ENCODE data around the gene FBXO42. TPM values are rescaled to one million over a fixed set of nuclear protein-coding genes. Genes with fewer than 3 reads are reported as not detected.
A peak's percentile ranks its signal among the peaks of the same experiment; 100 is the strongest.

Gene FBXO42
- total RNA-seq, 4 donors from 2014 or later, result 24.3 to 41.9 (median 31.9) TPM

DNA sequence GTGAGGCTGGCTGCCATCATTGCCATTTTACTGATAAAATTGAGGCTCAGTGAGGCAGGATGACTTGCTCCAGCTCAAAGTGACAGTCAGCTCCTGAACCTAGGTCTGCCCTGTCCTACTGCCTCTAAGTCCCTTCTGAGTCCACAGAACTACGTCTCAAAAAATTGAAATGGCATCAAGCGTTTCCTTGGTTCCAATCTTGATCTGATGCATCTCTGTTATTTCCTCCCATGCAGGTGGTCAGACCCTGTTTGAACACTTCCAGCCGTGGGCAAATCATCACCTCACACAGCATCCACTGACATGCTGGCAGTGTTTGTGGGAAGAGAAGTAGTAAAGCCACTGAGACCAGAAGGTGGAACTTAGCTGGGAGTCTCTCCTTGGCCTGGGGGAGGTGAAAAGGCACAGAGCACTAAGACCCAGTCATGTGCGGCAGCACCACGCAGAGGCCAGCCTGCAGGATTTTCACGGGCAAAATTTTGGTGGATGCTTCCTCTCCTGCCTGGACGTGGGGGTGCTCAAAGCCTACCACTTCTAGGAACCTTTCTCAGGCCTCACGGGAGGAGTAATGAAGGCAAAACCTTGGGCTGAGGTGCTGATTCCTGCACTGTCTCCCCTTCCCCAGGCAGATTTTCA, 107.5 kb downstream of the FBXO42 start:
- peaks cover 3 to 4% of the 10 kb centered on the region in 2 donors for H3K36me3 ChIP-seq
- intact Hi-C loops (cut with DNase I), result loop anchor here (5.0 to 10.0 kb wide), 2 partner anchors 110 to 162 kb away; partner anchors contain the start of gene FBXO42
- no peaks in the 10 kb centered on the region for H3K27me3 ChIP-seq
- no peak for DNase-seq
- no peaks in the 10 kb centered on the region for H3K9me3 ChIP-seq
- 76 to 80% methylated on average over 5 to 8 of the region's 8 CpGs for WGBS, 2 donors
- TF ChIP-seq, protein P1, sequence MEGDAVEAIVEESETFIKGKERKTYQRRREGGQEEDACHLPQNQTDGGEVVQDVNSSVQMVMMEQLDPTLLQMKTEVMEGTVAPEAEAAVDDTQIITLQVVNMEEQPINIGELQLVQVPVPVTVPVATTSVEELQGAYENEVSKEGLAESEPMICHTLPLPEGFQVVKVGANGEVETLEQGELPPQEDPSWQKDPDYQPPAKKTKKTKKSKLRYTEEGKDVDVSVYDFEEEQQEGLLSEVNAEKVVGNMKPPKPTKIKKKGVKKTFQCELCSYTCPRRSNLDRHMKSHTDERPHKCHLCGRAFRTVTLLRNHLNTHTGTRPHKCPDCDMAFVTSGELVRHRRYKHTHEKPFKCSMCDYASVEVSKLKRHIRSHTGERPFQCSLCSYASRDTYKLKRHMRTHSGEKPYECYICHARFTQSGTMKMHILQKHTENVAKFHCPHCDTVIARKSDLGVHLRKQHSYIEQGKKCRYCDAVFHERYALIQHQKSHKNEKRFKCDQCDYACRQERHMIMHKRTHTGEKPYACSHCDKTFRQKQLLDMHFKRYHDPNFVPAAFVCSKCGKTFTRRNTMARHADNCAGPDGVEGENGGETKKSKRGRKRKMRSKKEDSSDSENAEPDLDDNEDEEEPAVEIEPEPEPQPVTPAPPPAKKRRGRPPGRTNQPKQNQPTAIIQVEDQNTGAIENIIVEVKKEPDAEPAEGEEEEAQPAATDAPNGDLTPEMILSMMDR (IDR thresholded peaks at IDR 0.05), result peak in 1 of 6 experiments; percentile 8
- no peak for TF ChIP-seq POLR2A (IDR thresholded peaks at IDR 0.05)
- H3K27ac ChIP-seq, result peak overlapping the region in 1 of 3 donors; percentile 45
- H3K4me3 ChIP-seq (replicated peaks in 1 of 3), result no peak overlapping the region
- H3K4me1 ChIP-seq, result peaks cover 22 to 33% of the 10 kb centered on the region in 2 donors

DNA sequence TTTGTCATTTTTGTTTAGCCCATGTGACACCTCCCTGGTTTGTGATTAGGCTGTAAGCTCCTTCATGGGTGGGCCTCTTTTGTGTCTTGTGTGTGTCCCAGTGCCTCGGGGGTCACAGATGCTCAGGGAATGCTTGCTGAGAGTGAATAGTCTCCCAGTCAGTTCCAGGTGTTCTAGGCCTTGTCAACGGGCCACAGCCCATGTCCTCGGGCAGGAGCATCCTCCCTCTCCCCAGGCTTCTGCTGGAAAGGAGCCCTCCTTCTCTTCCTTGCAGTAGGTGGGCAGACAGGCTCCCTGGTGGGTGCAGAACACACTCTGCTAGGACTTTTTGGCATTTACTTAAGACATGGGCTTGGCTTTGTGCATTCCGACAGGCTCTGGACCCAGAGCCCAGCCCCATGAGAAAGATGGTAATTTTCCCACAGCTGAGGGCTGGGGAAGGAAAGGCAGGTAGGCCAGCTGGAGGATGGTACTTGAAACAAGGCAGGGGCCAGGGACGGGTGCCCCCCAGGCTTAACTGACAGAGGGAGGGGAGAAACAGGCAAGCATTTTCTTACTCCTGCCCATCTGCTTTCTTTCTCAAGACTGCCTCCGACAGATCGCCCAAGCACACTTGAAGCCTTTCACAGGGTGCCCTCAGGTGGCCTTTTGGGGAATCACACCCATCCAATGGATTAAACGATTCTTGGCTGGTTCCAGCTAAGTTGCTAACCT, 108.2 kb downstream of the FBXO42 start:
- no peaks in the 10 kb centered on the region for H3K9me3 ChIP-seq
- H3K36me3 ChIP-seq, result peaks cover 3 to 4% of the 10 kb centered on the region in 2 donors
- H3K4me1 ChIP-seq, result peaks cover 15 to 26% of the 10 kb centered on the region in 2 donors
- H3K4me3 ChIP-seq (replicated peaks in 1 of 3), result no peak overlapping the region
- TF ChIP-seq, protein P1 (IDR thresholded peaks at IDR 0.05), result peak; percentile 56 to 93 (median 86)
- no peak for TF ChIP-seq POLR2A (IDR thresholded peaks at IDR 0.05)
- DNase-seq, result peak; percentile 83 to 87
- WGBS, 2 donors, result 20 to 35% methylated on average over 5 to 8 of the region's 8 CpGs
- peak overlapping the region in 1 of 3 donors; percentile 45 for H3K27ac ChIP-seq
- intact Hi-C loops (cut with DNase I), result loop anchor here (5.0 to 10.0 kb wide), 2 partner anchors 111 to 162 kb away; partner anchors contain the start of gene FBXO42
- H3K27me3 ChIP-seq, result no peaks in the 10 kb centered on the region

GRCh38 chr1:16243215-16243610, 109.1 kb downstream of the FBXO42 start:
- intact Hi-C loops (cut with DNase I), result loop anchor here (5.0 to 10.0 kb wide), 2 partner anchors 112 to 161 kb away; partner anchors contain the start of gene FBXO42
- H3K27ac ChIP-seq, result no peak overlapping the region
- H3K27me3 ChIP-seq, result no peaks in the 10 kb centered on the region
- 79 to 82% methylated on average over 8 of the region's 8 CpGs for WGBS, 2 donors
- TF ChIP-seq POLR2A (IDR thresholded peaks at IDR 0.05), result no peak
- TF ChIP-seq, protein P1 (IDR thresholded peaks at IDR 0.05), result no peak
- DNase-seq, result no peak
- peaks cover 3 to 4% of the 10 kb centered on the region in 2 donors for H3K36me3 ChIP-seq
- H3K4me1 ChIP-seq, result peaks cover 8 to 17% of the 10 kb centered on the region in 2 donors
- H3K9me3 ChIP-seq, result no peaks in the 10 kb centered on the region
- H3K4me3 ChIP-seq (replicated peaks in 1 of 3), result no peak overlapping the region

GRCh38 chr1:16242556-16243214, 109.6 kb downstream of the FBXO42 start:
- Histone ChIP-seq H3K4me3 (replicated peaks in 1 of 3) (no peak overlapping the region), H3K27me3 (no peaks in the 10 kb centered on the region), H3K9me3 (no peaks in the 10 kb centered on the region), H3K36me3 (peaks cover 3 to 4% of the 10 kb centered on the region in 2 donors), H3K4me1 (peaks cover 3 to 14% of the 10 kb centered on the region in 2 donors), H3K27ac (no peak overlapping the region)
- no peak for DNase-seq
- 83 to 85% methylated on average over 17 of the region's 17 CpGs for WGBS, 2 donors
- intact Hi-C loops (cut with DNase I), result loop anchor here (5.0 to 10.0 kb wide), 2 partner anchors 112 to 160 kb away; partner anchors contain the start of gene FBXO42
- TF ChIP-seq, protein P1 (IDR thresholded peaks at IDR 0.05), result no peak
- no peak for TF ChIP-seq POLR2A (IDR thresholded peaks at IDR 0.05)
